T-helper 2 cell (primary cell): ENCODE results near the gene TPR.

Experiments
- DNase-seq, 5 experiments: peaks; one replicate each; pipeline versions ENCODE4 v3.0.0 to v3.0.0-alpha.2; 2012 to 2022

TPR gene

DNA sequence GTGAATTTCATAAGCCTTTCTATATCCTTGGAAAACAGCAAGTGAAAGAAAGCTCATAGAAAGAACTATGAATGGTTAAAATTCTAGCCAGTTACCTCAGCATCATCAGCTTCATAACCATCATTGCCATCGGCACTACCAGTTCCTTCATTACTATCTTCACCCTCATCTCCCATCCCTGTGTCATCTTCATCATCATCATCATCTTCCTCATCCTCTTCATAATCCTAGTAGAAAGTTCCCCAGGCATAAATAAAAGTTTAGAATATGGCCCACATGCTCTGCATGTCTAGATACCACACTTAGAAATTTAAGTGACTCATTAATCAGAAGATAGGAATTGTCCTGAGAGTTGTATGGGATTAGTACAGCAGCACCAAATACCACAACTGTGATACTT, 49.0 kb downstream of the TPR start:
- DNase-seq = no peak

DNA sequence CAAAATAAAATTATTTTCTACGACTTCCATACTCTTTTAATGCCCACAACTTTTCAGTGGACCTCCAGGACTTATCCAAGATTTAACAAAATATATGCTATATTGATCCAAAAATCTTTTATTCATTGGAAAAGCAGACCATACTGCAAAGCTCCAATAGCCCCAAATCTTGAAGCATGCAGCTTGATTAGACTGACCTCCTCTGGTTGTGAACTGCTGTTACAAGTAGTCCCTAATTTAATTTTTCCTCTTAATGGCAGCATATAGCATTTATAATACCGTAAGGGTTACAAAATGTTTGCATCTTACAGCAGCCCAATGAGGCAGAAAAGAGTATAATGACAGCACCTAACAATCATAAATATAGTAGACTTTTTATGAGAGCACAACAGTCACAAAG, 49.8 kb downstream of the TPR start:
- peak in 1 of 5 experiments; percentile 19 for DNase-seq

DNA sequence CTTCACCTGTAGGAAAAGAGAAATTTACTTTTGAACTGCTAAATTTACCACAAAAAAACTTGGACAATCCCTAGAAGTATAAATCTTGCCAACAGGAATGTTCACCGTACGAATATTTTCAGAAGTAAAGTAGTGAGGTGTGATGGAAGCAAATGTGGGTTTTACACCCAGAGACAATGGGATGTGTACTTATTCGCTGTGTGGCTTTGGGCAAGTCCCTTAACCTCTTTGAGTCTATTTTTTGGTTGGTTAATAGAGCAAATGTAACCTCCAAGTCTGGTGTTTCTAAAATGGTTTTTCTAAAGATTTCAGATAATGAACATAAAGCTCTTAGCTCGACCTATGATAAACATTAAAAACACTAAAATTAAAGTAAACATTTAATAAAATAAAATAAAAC, 51.2 kb downstream of the TPR start:
- no peak for DNase-seq

DNA sequence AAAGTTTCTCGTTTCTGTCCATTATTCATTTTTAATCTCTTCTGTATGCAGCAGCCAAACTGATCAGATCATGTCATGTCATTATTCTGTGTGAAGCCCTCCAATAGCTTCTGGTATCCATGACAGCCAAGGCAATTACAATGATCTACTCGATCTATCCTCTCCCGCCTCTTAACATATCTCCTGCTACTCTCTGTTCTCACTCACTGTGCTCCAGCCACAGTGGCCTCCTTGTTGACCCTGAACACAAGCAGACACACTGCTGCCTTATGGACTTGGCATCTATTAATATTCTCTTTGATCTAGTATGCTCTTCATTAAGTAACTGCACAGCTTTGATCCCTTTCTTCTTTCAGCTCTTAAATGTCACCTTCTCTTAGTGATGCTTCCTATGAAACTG, 59.5 kb downstream of the TPR start:
- no peak for DNase-seq

DNA sequence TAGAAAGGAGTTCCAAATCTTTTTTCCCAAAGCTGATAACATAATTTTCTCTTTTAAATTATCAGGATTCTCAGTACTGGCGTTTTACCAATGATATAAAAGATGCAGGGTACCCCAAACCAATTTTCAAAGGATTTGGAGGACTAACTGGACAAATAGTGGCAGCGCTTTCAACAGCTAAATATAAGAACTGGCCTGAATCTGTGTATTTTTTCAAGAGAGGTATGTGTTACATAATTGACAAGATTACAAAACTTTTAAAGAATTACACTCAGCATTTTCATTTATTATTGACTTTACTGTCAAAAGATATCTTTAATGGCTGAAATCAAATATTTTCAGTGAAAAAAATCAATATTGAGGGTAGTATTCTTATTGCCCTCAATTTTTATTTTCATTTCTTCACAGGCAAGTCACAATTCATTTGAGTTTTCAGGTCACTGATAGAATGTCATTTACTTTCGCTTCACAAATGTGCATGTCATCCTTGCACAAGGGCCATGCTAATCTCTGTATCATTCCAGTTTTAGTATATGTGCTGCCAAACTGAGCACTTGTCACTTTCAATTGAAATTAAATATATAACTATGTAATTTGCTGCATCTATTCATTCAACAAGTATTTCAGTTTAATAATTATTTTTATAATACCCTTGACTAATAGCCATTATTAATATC, 63.5 kb downstream of the TPR start:
- DNase-seq = no peak

DNA sequence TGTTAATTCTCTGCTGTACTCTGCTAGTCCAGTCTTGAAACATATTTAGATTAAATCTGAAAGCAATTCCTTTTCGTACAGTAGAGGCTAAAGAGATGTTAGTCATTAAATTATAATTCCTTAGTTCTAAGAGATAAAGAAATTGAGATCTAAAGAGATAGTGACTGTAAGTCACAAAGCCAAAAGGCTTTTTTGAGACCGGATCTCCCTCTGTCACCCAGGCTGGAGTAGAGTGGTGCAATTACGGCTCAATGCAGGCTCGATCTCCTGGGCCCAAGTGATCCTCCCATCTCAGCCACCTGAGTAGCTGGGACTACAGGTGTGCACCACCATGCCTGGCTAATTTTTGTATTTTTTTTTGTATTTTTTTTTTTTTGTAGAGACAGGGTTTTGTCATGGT, 64.7 kb downstream of the TPR start:
- DNase-seq = no peak

DNA sequence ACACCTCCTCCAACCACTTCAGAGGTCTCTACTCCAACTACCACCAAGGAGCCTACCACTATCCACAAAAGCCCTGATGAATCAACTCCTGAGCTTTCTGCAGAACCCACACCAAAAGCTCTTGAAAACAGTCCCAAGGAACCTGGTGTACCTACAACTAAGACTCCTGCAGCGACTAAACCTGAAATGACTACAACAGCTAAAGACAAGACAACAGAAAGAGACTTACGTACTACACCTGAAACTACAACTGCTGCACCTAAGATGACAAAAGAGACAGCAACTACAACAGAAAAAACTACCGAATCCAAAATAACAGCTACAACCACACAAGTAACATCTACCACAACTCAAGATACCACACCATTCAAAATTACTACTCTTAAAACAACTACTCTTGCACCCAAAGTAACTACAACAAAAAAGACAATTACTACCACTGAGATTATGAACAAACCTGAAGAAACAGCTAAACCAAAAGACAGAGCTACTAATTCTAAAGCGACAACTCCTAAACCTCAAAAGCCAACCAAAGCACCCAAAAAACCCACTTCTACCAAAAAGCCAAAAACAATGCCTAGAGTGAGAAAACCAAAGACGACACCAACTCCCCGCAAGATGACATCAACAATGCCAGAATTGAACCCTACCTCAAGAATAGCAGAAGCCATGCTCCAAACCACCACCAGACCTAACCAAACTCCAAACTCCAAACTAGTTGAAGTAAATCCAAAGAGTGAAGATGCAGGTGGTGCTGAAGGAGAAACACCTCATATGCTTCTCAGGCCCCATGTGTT, 66.6 kb downstream of the TPR start:
- peak in 1 of 5 experiments; percentile 51 for DNase-seq

DNA sequence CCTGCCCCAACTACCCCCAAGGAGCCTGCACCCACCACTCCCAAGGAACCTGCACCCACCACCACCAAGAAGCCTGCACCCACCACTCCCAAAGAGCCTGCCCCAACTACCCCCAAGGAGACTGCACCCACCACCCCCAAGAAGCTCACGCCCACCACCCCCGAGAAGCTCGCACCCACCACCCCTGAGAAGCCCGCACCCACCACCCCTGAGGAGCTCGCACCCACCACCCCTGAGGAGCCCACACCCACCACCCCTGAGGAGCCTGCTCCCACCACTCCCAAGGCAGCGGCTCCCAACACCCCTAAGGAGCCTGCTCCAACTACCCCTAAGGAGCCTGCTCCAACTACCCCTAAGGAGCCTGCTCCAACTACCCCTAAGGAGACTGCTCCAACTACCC, 67.6 kb downstream of the TPR start:
- no peak for DNase-seq

DNA sequence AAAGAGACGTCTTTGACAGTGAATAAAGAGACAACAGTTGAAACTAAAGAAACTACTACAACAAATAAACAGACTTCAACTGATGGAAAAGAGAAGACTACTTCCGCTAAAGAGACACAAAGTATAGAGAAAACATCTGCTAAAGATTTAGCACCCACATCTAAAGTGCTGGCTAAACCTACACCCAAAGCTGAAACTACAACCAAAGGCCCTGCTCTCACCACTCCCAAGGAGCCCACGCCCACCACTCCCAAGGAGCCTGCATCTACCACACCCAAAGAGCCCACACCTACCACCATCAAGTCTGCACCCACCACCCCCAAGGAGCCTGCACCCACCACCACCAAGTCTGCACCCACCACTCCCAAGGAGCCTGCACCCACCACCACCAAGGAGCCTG, 68.5 kb downstream of the TPR start:
- peak in 1 of 5 experiments; percentile 21 for DNase-seq

DNA sequence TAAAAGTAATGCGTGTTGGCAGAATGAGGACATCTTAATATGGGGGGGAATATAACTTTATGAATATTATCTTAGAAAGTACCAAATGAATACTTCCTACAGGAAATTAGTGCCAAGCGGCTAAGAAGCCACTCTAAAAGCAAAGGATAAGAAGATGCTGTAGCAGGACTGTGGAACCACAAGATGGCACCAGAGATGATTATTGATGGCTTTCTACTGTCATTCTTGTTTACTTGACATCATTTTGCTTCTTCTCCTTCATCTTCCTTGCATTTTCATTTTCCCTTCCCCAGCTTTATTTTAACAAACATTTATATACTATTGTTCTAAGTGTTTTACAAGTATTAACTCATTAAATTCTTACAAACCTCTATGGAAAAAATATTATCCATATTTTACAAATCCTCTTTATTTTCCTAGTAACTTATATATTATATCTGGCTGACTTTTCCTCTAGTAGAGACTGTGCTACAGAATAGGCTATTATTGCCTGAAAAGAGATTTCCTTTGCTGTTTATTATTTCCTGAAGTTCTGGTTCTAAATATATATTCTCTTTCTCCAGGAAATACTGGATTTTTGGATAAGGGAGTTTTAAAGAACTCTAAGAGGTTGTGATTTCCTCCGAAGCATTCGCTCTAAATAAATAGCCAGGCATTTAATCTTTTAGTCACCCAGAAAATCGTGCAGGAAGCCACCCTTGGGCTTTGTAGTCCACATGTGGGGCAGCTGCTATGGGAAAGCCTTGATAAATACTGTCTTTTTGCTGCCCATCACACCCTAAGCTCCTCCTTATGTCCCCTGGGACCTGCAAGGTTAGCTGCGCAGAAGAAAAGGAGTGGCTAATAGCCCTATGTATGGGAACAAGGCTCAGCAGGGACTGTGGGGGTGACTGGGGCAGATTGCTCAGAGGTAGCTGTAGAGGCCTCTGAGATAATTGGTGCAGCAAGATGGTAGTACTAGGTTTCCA, 69.8 kb downstream of the TPR start:
- peak in 1 of 5 experiments; percentile 61 for DNase-seq

DNA sequence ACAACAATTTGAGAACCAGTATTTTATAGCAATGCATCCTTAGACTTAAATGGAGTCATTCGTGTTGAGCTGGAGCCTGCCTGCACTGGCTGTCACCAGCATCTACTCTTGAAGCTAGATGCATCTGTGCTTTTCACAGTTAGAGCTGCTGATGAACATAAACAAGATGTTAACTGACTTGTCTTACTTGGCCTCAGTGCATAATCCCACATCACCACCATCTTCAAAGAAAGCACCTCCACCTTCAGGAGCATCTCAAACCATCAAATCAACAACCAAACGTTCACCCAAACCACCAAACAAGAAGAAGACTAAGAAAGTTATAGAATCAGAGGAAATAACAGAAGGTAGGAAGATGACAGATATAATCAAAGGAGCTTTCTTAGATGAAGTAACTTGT, 71.1 kb downstream of the TPR start:
- peak in 1 of 5 experiments; percentile 59 for DNase-seq

DNA sequence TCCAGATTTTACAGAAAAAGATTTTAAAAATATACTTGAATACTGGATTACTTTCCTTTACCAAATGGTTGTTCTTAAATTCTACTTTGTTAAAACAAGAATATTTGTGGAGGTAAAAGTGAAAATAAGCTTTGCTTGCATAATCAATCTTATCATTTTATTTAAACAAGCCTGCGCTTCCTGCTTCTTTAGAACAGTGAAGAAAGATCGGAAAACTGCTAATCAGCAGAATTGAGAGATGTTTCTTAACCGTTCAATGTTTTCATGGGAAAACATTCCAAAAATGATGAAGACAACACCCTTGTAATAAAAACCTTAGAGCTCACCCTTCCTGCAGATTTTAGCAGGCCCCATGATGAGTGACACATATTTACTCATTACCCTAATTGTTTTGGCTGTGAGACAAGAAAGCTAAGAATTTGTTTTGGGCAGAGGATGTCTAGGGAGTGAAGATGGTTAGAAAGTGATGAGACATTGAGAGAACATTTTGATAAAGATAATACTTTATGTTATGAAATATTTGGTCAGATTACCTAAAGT, 72.6 kb downstream of the TPR start:
- no peak for DNase-seq

DNA sequence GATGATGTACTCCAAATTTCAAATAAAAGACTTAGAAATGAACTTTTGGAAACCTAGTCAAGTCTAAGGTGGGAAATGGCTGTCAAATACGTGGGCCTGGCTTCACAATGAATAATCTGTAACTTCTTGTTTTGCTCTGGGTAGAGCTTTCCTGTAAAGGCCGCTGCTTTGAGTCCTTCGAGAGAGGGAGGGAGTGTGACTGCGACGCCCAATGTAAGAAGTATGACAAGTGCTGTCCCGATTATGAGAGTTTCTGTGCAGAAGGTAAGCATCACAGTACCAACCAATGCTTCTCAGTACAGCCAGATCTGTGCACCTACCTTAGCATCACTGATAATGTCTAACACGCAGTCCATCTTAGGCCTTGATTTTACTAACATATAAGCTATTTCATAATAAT, 73.6 kb downstream of the TPR start:
- DNase-seq = peak in 1 of 5 experiments; percentile 19

DNA sequence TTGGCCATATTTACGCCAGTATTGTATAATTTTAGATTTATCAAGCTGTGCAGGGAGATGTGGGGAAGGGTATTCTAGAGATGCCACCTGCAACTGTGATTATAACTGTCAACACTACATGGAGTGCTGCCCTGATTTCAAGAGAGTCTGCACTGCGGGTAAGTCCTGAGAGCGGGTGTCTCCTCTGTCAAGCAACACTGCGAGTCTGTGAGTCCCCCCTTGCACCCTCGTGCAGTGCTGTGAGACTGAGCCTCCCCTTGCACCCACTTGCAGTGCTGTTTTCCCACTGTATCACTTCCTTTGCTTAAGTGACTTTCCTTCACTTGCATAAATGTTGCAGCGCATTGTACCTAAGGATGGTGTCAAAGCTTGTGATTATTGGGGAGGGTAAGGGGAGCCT, 75.0 kb downstream of the TPR start:
- no peak for DNase-seq

DNA sequence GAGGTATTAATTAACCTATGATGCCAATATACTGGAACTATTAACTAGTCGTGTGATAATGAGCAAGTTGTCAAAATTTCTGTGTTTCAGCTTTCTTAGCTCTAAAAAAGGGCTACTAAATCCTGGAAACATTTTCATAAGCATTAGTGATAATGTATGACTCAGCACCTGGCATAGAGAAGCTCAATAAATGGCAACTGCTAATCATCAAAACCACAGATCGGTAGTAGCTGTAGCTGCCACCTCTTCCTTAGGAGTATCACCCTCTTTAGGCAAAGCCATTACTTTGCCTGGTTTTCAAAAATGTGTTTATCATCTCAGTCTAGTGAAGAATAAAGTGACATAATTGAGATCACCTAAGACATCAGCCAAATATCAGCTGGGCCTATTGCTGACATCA, 75.5 kb downstream of the TPR start:
- DNase-seq = no peak

DNA sequence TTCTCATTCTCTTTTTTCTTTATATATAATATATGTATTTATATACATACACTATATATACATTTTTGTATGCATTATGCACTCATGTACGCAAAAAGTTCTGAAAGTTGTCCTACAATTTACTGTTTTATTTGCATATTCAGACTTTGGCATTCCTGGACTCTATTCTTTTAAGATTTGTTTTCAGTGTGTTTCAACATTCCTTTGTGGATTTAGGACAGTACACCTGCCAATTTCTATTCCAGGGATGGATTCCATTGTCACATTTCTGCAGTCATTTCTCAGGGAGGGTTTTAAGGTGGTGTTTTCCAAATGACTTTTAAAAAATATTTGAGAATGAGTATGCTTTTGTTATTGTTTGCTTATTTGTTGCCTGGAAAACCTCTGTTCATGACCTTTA, 76.2 kb downstream of the TPR start:
- DNase-seq = no peak

DNA sequence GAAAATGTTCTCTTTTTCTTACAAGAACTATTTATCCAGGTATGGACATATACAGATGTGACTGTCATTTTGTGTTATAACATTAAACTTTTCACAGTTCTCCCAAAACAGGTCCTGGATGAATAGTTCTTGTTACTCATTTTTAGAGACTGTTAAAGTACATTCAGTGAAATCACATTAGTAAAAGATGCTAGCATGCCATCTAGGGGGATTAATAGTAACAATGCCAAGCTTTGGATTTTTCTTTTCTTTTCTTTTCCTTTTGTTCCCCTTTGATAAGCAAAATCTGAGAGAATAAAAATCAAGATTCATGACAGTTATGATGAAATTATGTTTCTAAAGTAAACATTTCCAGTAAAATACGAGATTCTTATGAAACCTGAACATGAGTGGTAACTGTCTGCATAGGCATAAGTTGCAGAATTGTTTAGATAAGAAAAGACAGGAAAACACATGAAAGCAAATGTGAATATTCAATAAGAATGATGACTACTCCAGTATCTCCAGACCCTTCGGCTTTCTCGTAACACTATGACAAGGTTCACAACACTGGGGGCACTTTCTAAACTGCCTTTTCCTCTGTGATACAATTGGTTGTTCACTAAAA, 77.5 kb downstream of the TPR start:
- no peak for DNase-seq

DNA sequence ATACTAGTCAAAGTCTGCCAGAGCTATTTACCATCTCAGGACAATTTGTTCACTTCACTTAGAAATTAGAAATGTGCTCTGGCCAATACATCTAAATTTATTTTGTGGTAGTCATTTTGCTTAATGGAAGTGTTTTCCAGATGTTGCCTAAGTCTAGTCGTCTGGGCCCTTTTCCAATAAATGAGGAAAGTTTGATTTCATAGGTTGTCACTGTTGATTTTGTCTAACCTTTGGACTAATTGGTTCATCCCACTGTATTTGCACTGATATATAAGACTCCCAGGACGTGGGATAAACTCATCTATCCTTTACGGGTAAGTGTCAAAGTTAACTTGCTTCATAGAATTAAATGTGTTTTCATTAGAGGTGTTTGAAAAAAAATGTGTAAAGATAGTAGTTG, 79.1 kb downstream of the TPR start, which contains the start of gene PRG4:
Gene PRG4, plus strand, starts transcription at position 300 of the 400 bp plus-strand sequence.
- no peak for DNase-seq

DNA sequence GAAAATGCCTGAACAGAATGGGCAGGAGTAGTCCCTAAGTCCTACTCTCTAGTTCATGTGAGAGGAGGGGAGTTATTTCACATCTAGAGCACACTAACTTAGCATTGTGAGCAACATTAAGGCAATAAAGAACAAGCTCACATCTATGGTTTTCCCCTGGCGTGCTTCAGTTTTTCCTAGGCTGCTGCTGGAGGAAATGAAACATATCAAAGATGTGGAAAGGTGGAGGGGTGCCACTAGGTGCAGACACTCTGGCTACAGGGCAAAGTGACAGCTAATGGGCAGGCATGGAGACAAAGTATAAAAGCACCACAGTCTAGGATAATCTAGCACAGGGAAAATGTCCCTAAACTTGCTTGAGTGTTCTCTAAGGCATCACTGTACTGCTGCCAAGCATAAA, 82.2 kb downstream of the TPR start:
- DNase-seq = no peak

DNA sequence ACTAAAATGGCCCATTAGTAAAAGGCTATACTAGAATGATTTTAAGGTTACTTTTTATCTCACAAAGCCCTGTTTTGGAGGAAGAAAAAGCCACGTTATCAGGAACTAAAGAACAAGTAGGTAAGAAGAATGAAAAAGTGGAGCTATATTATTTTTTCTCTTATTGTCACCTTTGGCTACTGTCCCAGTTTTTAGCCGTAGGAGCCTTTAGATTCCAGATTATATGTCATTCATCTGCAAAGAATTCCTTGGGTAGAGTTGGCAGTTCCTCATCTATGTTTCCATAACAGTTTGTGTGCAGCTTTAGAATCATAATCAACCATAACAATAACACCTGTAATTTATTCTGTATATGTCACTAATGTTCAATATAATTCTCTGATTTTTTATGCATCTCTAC, 83.8 kb downstream of the TPR start:
- DNase-seq = no peak

DNA sequence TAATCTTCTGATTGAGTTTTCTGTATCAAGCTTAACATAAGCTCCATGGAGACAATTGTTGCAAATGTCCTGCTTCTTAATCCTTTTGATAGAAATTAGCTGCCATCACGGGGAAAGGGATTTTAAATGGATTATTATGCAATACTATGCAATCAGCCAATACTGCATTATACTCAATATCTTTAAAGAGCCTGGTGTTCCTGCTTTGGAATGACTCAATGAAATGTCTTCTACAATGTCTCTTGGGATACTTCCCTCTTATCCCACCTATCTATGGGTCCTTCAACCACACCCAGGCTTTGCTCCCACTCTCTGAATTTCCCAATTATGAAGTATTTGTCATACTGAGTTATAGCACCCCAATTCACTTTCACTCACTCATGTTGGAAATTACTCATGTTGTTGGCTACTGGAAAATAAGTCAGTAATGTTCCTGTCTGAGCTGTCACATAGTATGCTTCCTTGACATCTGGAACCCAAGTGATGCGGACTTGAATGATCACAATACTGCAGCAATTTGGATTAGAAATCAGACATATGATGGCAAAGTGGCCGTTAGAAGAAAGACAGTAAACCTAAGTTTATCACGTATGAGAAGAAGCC, 85.0 kb downstream of the TPR start:
- DNase-seq = peak in 1 of 5 experiments; percentile 36
